Keratinocyte (primary cell): ENCODE measurements around the gene TRAP1.

Source experiments
- EZH2 ChIP-seq: IDR thresholded peaks from one replicate; pipeline ENCODE4 v1.6.1; 2012; ENCODE audit warnings: inconsistent platforms, mild to moderate bottlenecking, low read length, moderate library complexity
- TF ChIP-seq, protein P1 (sequence below), 3 experiments: IDR thresholded peaks in 1 of 3; conservative IDR thresholded peaks in 1 of 3; optimal IDR thresholded peaks in 1 of 3; 2 replicates in 2 of 3; 3 replicates in 1 of 3; pipeline versions ENCODE3 to v1.5.1; 2011; ENCODE audit warnings: low read length in 3 of 3, mild to moderate bottlenecking in 3 of 3, moderate library complexity in 2 of 3, control low read depth in 1 of 3, inconsistent platforms in 1 of 3; ENCODE audit not compliant: insufficient read depth in 2 of 3; ENCODE audit errors: extremely low read depth in 1 of 3

DNA sequence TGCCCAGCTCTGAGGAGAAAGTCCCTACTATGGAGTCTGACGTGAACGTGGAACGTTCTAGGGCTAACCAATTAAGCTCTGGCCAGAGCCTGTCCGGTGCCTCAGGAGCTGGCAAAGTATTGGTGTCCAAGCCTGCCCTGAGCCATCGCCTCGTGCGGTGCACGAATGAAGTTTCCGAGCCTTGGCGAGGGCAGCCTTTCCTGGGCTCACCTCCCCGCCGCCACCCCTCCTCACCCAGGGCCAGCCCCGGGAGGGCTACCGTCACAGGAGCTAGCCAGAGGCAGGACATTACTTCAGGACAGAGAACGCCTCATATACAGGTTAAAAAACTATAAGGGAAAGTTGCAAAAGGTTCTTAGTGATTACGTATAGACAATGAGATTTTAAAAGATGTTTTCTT, 23.6 kb upstream of the TRAP1 start:
- TF ChIP-seq, protein P1, sequence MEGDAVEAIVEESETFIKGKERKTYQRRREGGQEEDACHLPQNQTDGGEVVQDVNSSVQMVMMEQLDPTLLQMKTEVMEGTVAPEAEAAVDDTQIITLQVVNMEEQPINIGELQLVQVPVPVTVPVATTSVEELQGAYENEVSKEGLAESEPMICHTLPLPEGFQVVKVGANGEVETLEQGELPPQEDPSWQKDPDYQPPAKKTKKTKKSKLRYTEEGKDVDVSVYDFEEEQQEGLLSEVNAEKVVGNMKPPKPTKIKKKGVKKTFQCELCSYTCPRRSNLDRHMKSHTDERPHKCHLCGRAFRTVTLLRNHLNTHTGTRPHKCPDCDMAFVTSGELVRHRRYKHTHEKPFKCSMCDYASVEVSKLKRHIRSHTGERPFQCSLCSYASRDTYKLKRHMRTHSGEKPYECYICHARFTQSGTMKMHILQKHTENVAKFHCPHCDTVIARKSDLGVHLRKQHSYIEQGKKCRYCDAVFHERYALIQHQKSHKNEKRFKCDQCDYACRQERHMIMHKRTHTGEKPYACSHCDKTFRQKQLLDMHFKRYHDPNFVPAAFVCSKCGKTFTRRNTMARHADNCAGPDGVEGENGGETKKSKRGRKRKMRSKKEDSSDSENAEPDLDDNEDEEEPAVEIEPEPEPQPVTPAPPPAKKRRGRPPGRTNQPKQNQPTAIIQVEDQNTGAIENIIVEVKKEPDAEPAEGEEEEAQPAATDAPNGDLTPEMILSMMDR (optimal IDR thresholded peaks at IDR 0.05 in 1 of 3, IDR thresholded peaks at IDR 0.05 in 1 of 3, conservative IDR thresholded peaks at IDR 0.05 in 1 of 3; ENCODE audit: extremely low read depth in 1 of 3, insufficient read depth in 2 of 3, low read length in 3 of 3): no peak
- TF ChIP-seq EZH2: no peak
